Loucy (cell line): ENCODE results near the gene TSHR.

ENCODE experiments used
- H2AFZ ChIP-seq: fragments of 200-600 bp; sonication (generic); 2 replicates; pipeline ENCODE4 v1.6.0; 2016; ENCODE audit warnings: antibody characterized with exemption, mild to moderate bottlenecking, low read length, moderate library complexity
- H3F3A ChIP-seq: fragments of 200-600 bp; 2 replicates; pipeline ENCODE4 v1.6.0; 2016; ENCODE audit warnings: antibody characterized with exemption, low read depth, mild to moderate bottlenecking
- H3K27me3 ChIP-seq: fragments of 200-600 bp; sonication (generic); 2 replicates; pipeline ENCODE4 v1.6.1; 2014; ENCODE audit warnings: low read length, mild to moderate bottlenecking; ENCODE audit not compliant: insufficient read depth, poor library complexity, severe bottlenecking
- H3K36me3 ChIP-seq: fragments of 200-600 bp; sonication (generic); 2 replicates; pipeline ENCODE4 v1.6.1; 2016; ENCODE audit warnings: low read length; ENCODE audit not compliant: insufficient read depth
- H3K4me1 ChIP-seq: fragments of 200-600 bp; sonication (generic); 2 replicates; pipeline ENCODE4 v1.5.1; 2014; ENCODE audit warnings: low read length, mild to moderate bottlenecking; ENCODE audit not compliant: insufficient read depth, poor library complexity, severe bottlenecking
- H3K4me2 ChIP-seq: fragments of 200-600 bp; sonication (generic); 2 replicates; pipeline ENCODE4 v1.6.0; 2014; ENCODE audit warnings: antibody characterized with exemption, low read length, low read depth, mild to moderate bottlenecking; ENCODE audit not compliant: poor library complexity, severe bottlenecking
- H3K4me3 ChIP-seq: fragments of 200-600 bp; sonication (generic); 2 replicates; pipeline ENCODE4 v1.5.1; 2014; ENCODE audit warnings: low read length, mild to moderate bottlenecking, mixed read lengths; ENCODE audit not compliant: poor library complexity, severe bottlenecking
- H3K79me2 ChIP-seq: fragments of 200-600 bp; sonication (generic); 2 replicates; pipeline ENCODE4 v1.6.1; 2014; ENCODE audit warnings: low read length; ENCODE audit not compliant: insufficient read depth
- H3K9ac ChIP-seq: fragments of 200-600 bp; sonication (generic); 2 replicates; pipeline ENCODE4 v1.6.0; 2014; ENCODE audit warnings: mild to moderate bottlenecking, low read depth, low read length, moderate library complexity; ENCODE audit not compliant: poor library complexity, severe bottlenecking
- H3K9me2 ChIP-seq: fragments of 200-600 bp; sonication (generic); replicated peaks from 2 replicates; pipeline ENCODE4 v1.6.1; 2016; ENCODE audit warnings: low read depth, low read length, mixed read lengths
- H3K9me3 ChIP-seq: fragments of 200-600 bp; sonication (generic); 2 replicates; pipeline ENCODE4 v1.6.1; 2014; ENCODE audit warnings: mild to moderate bottlenecking, antibody characterized with exemption, low read length, low read depth; ENCODE audit not compliant: insufficient read depth
- H4K20me1 ChIP-seq: fragments of 200-600 bp; sonication (generic); 2 replicates; pipeline ENCODE4 v1.6.0; 2014; ENCODE audit warnings: antibody characterized with exemption, low read length, mild to moderate bottlenecking; ENCODE audit not compliant: insufficient read depth, poor library complexity, severe bottlenecking
- EZH2phosphoT487 ChIP-seq: fragments of 200-600 bp; IDR thresholded peaks from 2 replicates; pipeline ENCODE4 v1.6.1; 2018; ENCODE audit warnings: antibody characterized with exemption, mild to moderate bottlenecking, moderate library complexity, borderline replicate concordance
- TF ChIP-seq, protein P1 (sequence below): fragments of 200-600 bp; sonication (generic); conservative IDR thresholded peaks from 2 replicates; pipeline ENCODE4 v1.5.1; 2014; ENCODE audit warnings: mild to moderate bottlenecking, antibody characterized with exemption, low read length

The TSHR gene

DNA sequence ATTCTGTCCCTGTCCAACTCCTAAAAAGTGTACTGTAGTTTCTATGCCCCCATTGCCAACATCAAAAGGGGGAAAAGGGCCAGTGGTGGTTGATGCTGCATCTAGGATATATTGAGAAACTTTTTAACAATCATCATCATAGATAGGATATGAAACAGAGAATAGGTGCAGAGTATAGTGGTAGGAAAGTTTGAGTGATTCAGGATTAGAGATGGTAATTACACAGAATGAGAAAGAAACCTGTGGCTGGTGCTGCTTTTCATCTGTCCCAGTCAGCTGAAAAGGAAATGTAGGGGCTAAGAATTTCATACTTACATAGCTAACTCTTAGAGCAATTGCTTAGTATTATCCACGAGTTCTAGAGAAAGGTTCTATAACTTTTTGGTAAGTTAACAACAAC, 197.8 kb downstream of the TSHR start:
- Histone ChIP-seq H4K20me1 (no peaks in the 10 kb centered on the region), H3K4me2 (no peak overlapping the region), H3K9me2 (no peaks in the 10 kb centered on the region), H3K36me3 (no peaks in the 10 kb centered on the region), H3K27me3 (no peaks in the 10 kb centered on the region), H3K79me2 (no peaks in the 10 kb centered on the region), H3K9me3 (no peaks in the 10 kb centered on the region), H3K9ac (no peak overlapping the region), H3F3A (no peaks in the 10 kb centered on the region), H2AFZ (no peak overlapping the region), H3K4me1 (no peaks in the 10 kb centered on the region), H3K4me3 (no peak overlapping the region)
- TF ChIP-seq, protein P1, sequence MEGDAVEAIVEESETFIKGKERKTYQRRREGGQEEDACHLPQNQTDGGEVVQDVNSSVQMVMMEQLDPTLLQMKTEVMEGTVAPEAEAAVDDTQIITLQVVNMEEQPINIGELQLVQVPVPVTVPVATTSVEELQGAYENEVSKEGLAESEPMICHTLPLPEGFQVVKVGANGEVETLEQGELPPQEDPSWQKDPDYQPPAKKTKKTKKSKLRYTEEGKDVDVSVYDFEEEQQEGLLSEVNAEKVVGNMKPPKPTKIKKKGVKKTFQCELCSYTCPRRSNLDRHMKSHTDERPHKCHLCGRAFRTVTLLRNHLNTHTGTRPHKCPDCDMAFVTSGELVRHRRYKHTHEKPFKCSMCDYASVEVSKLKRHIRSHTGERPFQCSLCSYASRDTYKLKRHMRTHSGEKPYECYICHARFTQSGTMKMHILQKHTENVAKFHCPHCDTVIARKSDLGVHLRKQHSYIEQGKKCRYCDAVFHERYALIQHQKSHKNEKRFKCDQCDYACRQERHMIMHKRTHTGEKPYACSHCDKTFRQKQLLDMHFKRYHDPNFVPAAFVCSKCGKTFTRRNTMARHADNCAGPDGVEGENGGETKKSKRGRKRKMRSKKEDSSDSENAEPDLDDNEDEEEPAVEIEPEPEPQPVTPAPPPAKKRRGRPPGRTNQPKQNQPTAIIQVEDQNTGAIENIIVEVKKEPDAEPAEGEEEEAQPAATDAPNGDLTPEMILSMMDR = no peak
- TF ChIP-seq EZH2phosphoT487 = no peak

DNA sequence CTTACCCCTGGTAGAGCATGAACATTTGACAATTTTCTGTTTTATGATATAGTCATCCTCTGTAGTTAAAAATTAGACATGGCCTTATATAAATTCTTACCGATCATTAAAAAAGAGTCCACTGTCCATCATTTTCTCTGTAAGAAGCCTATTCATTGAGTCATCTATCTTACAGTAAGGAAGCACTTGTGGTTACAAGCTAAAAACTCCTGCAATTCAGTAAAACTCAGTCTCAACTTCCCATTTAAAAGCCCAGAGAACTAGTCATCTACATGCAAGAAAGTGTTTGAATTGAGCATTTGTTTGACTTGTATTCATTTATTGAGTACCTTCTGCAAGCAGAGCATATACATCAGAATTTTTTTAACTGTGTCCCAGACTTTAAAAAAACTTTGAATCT, 202.0 kb downstream of the TSHR start:
- H3K36me3 ChIP-seq = no peaks in the 10 kb centered on the region
- no peak overlapping the region for H3K4me3 ChIP-seq
- H2AFZ ChIP-seq = no peak overlapping the region
- H3K4me2 ChIP-seq = no peak overlapping the region
- no peaks in the 10 kb centered on the region for H3K4me1 ChIP-seq
- TF ChIP-seq, protein P1 = no peak
- TF ChIP-seq EZH2phosphoT487 = no peak
- H3K9me3 ChIP-seq = no peaks in the 10 kb centered on the region
- no peaks in the 10 kb centered on the region for H3K9me2 ChIP-seq
- H4K20me1 ChIP-seq = no peaks in the 10 kb centered on the region
- no peaks in the 10 kb centered on the region for H3K79me2 ChIP-seq
- H3K27me3 ChIP-seq = no peaks in the 10 kb centered on the region
- H3K9ac ChIP-seq = no peak overlapping the region
- no peaks in the 10 kb centered on the region for H3F3A ChIP-seq

DNA sequence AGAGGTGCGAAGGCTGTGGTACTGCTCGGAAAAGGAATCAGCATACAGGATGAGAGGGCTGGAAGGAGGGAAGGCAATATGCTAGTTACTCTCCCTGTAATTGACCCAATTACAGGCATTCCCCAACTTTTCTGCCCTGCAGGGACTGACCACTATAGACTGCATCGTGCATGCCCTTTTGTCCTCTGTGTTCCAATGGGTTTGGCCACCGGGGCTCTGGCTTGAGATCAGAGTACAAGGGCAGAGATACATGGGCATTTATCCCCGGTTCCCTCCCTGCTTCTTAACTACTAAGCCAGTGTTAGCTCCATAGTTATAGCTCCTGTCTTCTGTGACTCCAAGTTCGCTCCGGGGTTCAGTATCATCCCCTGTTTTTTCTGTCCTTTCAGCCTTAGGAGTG, 205.7 kb downstream of the TSHR start:
- Histone ChIP-seq H3K9me3 (no peaks in the 10 kb centered on the region), H3F3A (no peaks in the 10 kb centered on the region), H3K27me3 (no peaks in the 10 kb centered on the region), H4K20me1 (no peaks in the 10 kb centered on the region), H3K79me2 (no peaks in the 10 kb centered on the region), H3K9me2 (no peaks in the 10 kb centered on the region), H3K4me1 (no peaks in the 10 kb centered on the region), H2AFZ (no peak overlapping the region), H3K4me3 (no peak overlapping the region), H3K9ac (no peak overlapping the region), H3K36me3 (no peaks in the 10 kb centered on the region), H3K4me2 (no peak overlapping the region)
- no peak for TF ChIP-seq EZH2phosphoT487
- TF ChIP-seq, protein P1 = no peak
